Trophoblast cell (in vitro differentiated cells and primary cell): Measurements from ENCODE around the gene RAB6B.

Experiments used
- DNase-seq, 2 donors: peaks; one replicate each; pipeline ENCODE4 v3.0.0-alpha.2; 2016
- H2AFZ ChIP-seq: 2 replicates; pipeline ENCODE4 v1.6.1; 2013; ENCODE audit warnings: low read length, moderate library complexity, mild to moderate bottlenecking; ENCODE audit not compliant: insufficient read depth, poor library complexity
- H2AK5ac ChIP-seq: 2 replicates; pipeline ENCODE4 v1.6.1; 2013; ENCODE audit warnings: mild to moderate bottlenecking, low read length
- H2BK120ac ChIP-seq: 2 replicates; pipeline ENCODE4 v1.6.1; 2013; ENCODE audit warnings: low read length, mild to moderate bottlenecking, moderate library complexity; ENCODE audit not compliant: insufficient read depth, poor library complexity
- H2BK12ac ChIP-seq: 2 replicates; pipeline ENCODE4 v1.6.1; 2013; ENCODE audit warnings: mild to moderate bottlenecking, low read length, moderate library complexity
- H2BK5ac ChIP-seq: 2 replicates; pipeline ENCODE4 v1.6.1; 2013; ENCODE audit warnings: low read length, low read depth, moderate library complexity, mild to moderate bottlenecking; ENCODE audit not compliant: poor library complexity
- H3K14ac ChIP-seq: 2 replicates; pipeline ENCODE4 v1.6.1; 2013; ENCODE audit warnings: mild to moderate bottlenecking, low read length
- H3K18ac ChIP-seq: 2 replicates; pipeline ENCODE4 v1.6.1; 2013; ENCODE audit warnings: mild to moderate bottlenecking, low read length
- H3K23ac ChIP-seq: 2 replicates; pipeline ENCODE4 v1.6.1; 2013; ENCODE audit warnings: low read length
- H3K27ac ChIP-seq: 2 replicates; pipeline ENCODE4 v1.5.1; 2013; ENCODE audit warnings: low read depth, mild to moderate bottlenecking, inconsistent platforms, low read length, moderate library complexity
- H3K27me3 ChIP-seq: 2 replicates; pipeline ENCODE4 v1.6.1; 2013; ENCODE audit warnings: inconsistent platforms, mild to moderate bottlenecking, low read length, moderate library complexity; ENCODE audit not compliant: insufficient read depth
- H3K36me3 ChIP-seq, 2 experiments: 1 replicate in 1 of 2; 2 replicates in 1 of 2; pipeline ENCODE4 v1.6.1; 2013; ENCODE audit warnings: low read length in 2 of 2, mild to moderate bottlenecking in 2 of 2, moderate library complexity in 1 of 2; ENCODE audit not compliant: insufficient read depth in 2 of 2, control insufficient read depth in 1 of 2
- H3K4ac ChIP-seq: 2 replicates; pipeline ENCODE4 v1.6.1; 2013; ENCODE audit warnings: low read depth, mild to moderate bottlenecking, low read length, moderate library complexity
- H3K4me1 ChIP-seq, 2 experiments: 1 replicate in 1 of 2; 2 replicates in 1 of 2; pipeline ENCODE4 v1.6.1; 2013; ENCODE audit warnings: low read length in 2 of 2, mild to moderate bottlenecking in 2 of 2, moderate library complexity in 1 of 2; ENCODE audit not compliant: insufficient read depth in 2 of 2, control insufficient read depth in 1 of 2
- H3K4me2 ChIP-seq: 2 replicates; pipeline ENCODE4 v1.6.1; 2013; ENCODE audit warnings: inconsistent platforms, mild to moderate bottlenecking, low read length, moderate library complexity
- H3K4me3 ChIP-seq: 2 replicates; pipeline ENCODE4 v1.5.1; 2013; ENCODE audit warnings: mild to moderate bottlenecking, low read depth, low read length, inconsistent platforms
- H3K79me1 ChIP-seq: one replicate; pipeline ENCODE4 v1.6.1; 2013; ENCODE audit warnings: low read length
- H3K79me2 ChIP-seq: 2 replicates; pipeline ENCODE4 v1.6.1; 2013; ENCODE audit warnings: low read length, mild to moderate bottlenecking; ENCODE audit not compliant: control insufficient read depth, insufficient read depth, poor library complexity
- H3K9ac ChIP-seq: 2 replicates; pipeline ENCODE4 v1.6.1; 2013; ENCODE audit warnings: mild to moderate bottlenecking, low read length
- H3K9me3 ChIP-seq: 2 replicates; pipeline ENCODE4 v1.6.1; 2013; ENCODE audit warnings: low read depth, mild to moderate bottlenecking, control low read depth, inconsistent platforms, low read length; ENCODE audit not compliant: insufficient read depth
- H4K12ac ChIP-seq: 2 replicates; pipeline ENCODE4 v1.6.1; 2013; ENCODE audit warnings: low read depth, mild to moderate bottlenecking, low read length, moderate library complexity
- H4K8ac ChIP-seq: 2 replicates; pipeline ENCODE4 v1.6.1; 2013; ENCODE audit warnings: low read depth, mild to moderate bottlenecking, low read length, moderate library complexity
- H4K91ac ChIP-seq: one replicate; pipeline ENCODE4 v1.6.1; 2013; ENCODE audit warnings: low read depth, mild to moderate bottlenecking, low read length, moderate library complexity
- WGBS: extraction: QIAGEN DNeasy Blood & Tissue Kit; methylation state at CpG from one replicate; pipeline ENCODE4 v1.1.7; 2013; ENCODE audit warnings: missing lambda C conversion rate; ENCODE audit not compliant: insufficient read length, insufficient coverage; ENCODE audit errors: extremely low coverage; 5-methylcytosine and 5-hydroxymethylcytosine counted together

RAB6B gene

GRCh38 chr3:133829310-133829707 lies 66.4 kb downstream of the RAB6B start:
- H3K36me3 ChIP-seq, result peaks cover 0 to 2% of the 10 kb centered on the region in 2 experiments
- peaks cover 5% of the 10 kb centered on the region for H3K9me3 ChIP-seq
- H3K79me1 ChIP-seq, result no peaks in the 10 kb centered on the region
- no peak for DNase-seq
- no peak overlapping the region for H3K27ac ChIP-seq
- no peak overlapping the region for H3K4ac ChIP-seq
- H4K91ac ChIP-seq, result no peak overlapping the region
- H2BK12ac ChIP-seq, result no peak overlapping the region
- no peak overlapping the region for H4K8ac ChIP-seq
- H3K79me2 ChIP-seq, result no peaks in the 10 kb centered on the region
- H2AK5ac ChIP-seq, result no peak overlapping the region
- no peak overlapping the region for H2BK5ac ChIP-seq
- H3K9ac ChIP-seq, result no peak overlapping the region
- no peak overlapping the region for H3K4me2 ChIP-seq
- H4K12ac ChIP-seq, result no peak overlapping the region
- H3K14ac ChIP-seq, result no peak overlapping the region
- H3K27me3 ChIP-seq, result no peaks in the 10 kb centered on the region
- H3K23ac ChIP-seq, result no peak overlapping the region
- H3K4me3 ChIP-seq, result no peak overlapping the region
- H3K18ac ChIP-seq, result no peak overlapping the region
- no peak overlapping the region for H2AFZ ChIP-seq
- H2BK120ac ChIP-seq, result no peak overlapping the region
- no CpG with 5 or more reads among the region's 3 CpGs for WGBS
- no peaks in the 10 kb centered on the region for H3K4me1 ChIP-seq

GRCh38 chr3:133828576-133829309 lies 66.9 kb downstream of the RAB6B start:
- Histone ChIP-seq H2BK5ac (no peak overlapping the region), H4K12ac (no peak overlapping the region), H2AK5ac (no peak overlapping the region), H3K4me2 (no peak overlapping the region), H3K4me1 (no peaks in the 10 kb centered on the region), H3K79me1 (no peaks in the 10 kb centered on the region), H2AFZ (no peak overlapping the region), H4K8ac (no peak overlapping the region), H4K91ac (no peak overlapping the region), H3K23ac (no peak overlapping the region), H3K9ac (no peak overlapping the region), H3K14ac (no peak overlapping the region), H2BK120ac (no peak overlapping the region), H3K27ac (no peak overlapping the region), H3K79me2 (no peaks in the 10 kb centered on the region), H2BK12ac (no peak overlapping the region), H3K4ac (no peak overlapping the region), H3K27me3 (no peaks in the 10 kb centered on the region), H3K36me3 (peaks cover 0 to 5% of the 10 kb centered on the region in 2 experiments), H3K4me3 (peak overlapping the region; percentile 31), H3K9me3 (peaks cover 5% of the 10 kb centered on the region), H3K18ac (no peak overlapping the region)
- DNase-seq, result no peak
- no CpG with 5 or more reads among the region's 12 CpGs for WGBS

GRCh38 chr3:133827684-133828083 lies 68.0 kb downstream of the RAB6B start:
- H3K27me3 ChIP-seq, result no peaks in the 10 kb centered on the region
- no peak overlapping the region for H3K18ac ChIP-seq
- no peak overlapping the region for H3K23ac ChIP-seq
- peaks cover 7% of the 10 kb centered on the region for H3K9me3 ChIP-seq
- H2AFZ ChIP-seq, result no peak overlapping the region
- no peak overlapping the region for H2AK5ac ChIP-seq
- H4K12ac ChIP-seq, result no peak overlapping the region
- H3K27ac ChIP-seq, result no peak overlapping the region
- no peak overlapping the region for H4K8ac ChIP-seq
- no peak for DNase-seq
- no peak overlapping the region for H2BK5ac ChIP-seq
- H3K79me1 ChIP-seq, result no peaks in the 10 kb centered on the region
- H3K4me2 ChIP-seq, result no peak overlapping the region
- H3K36me3 ChIP-seq, result peaks cover 2 to 10% of the 10 kb centered on the region in 2 experiments
- no peak overlapping the region for H2BK12ac ChIP-seq
- no peaks in the 10 kb centered on the region for H3K79me2 ChIP-seq
- H3K4me1 ChIP-seq, result no peaks in the 10 kb centered on the region
- H4K91ac ChIP-seq, result no peak overlapping the region
- H3K4me3 ChIP-seq, result no peak overlapping the region
- no peak overlapping the region for H3K9ac ChIP-seq
- no peak overlapping the region for H3K14ac ChIP-seq
- H3K4ac ChIP-seq, result no peak overlapping the region
- no CpG with 5 or more reads among the region's 4 CpGs for WGBS
- H2BK120ac ChIP-seq, result no peak overlapping the region

- H3K4me3 ChIP-seq, result no peak overlapping the region
- no peak overlapping the region for H3K4me2 ChIP-seq
- H3K36me3 ChIP-seq, result peaks cover 4 to 14% of the 10 kb centered on the region in 2 experiments
- H2BK5ac ChIP-seq, result no peak overlapping the region
- H3K27ac ChIP-seq, result no peak overlapping the region
- H3K14ac ChIP-seq, result no peak overlapping the region
- H3K23ac ChIP-seq, result no peak overlapping the region
- H3K79me1 ChIP-seq, result no peaks in the 10 kb centered on the region
- no peak overlapping the region for H2BK120ac ChIP-seq
- H3K18ac ChIP-seq, result no peak overlapping the region
- no peak overlapping the region for H3K4ac ChIP-seq
- no peak overlapping the region for H4K8ac ChIP-seq
- no CpG with 5 or more reads among the region's 1 CpG for WGBS
- H2BK12ac ChIP-seq, result no peak overlapping the region
- H3K27me3 ChIP-seq, result no peaks in the 10 kb centered on the region
- H3K4me1 ChIP-seq, result no peaks in the 10 kb centered on the region
- H3K79me2 ChIP-seq, result no peaks in the 10 kb centered on the region
- no peak overlapping the region for H2AFZ ChIP-seq
- H4K91ac ChIP-seq, result no peak overlapping the region
- no peak overlapping the region for H2AK5ac ChIP-seq
- DNase-seq, result no peak
- H3K9me3 ChIP-seq, result peaks cover 7% of the 10 kb centered on the region
- H3K9ac ChIP-seq, result no peak overlapping the region
- no peak overlapping the region for H4K12ac ChIP-seq
These were observed 68.5 kb downstream of the RAB6B start for GRCh38 chr3:133827136-133827535.
